Stomach (tissue), 4 donors: ENCODE data around the gene LUZP1.

ENCODE experiments used
- EP300 ChIP-seq: sonication (generic); formaldehyde crosslinking; IDR thresholded peaks from one replicate; pipeline ENCODE4 v1.6.1; 2017; ENCODE audit warnings: antibody characterized with exemption
- POLR2A ChIP-seq, 4 donors: fragments of 450-650 bp; IDR thresholded peaks; one replicate each; pipeline ENCODE4 v1.6.1; 2016; ENCODE audit warnings: antibody characterized with exemption in 4 of 4, control low read depth in 2 of 4, mild to moderate bottlenecking in 1 of 4, moderate library complexity in 1 of 4
- POLR2AphosphoS5 ChIP-seq, 3 donors: sonication (generic); formaldehyde crosslinking; IDR thresholded peaks; one replicate each; pipeline ENCODE4 v1.6.1; 2016; ENCODE audit warnings: antibody characterized with exemption in 3 of 3
- TF ChIP-seq, protein P1 (sequence below), 7 experiments: fragments of 450-650 bp in 4 of 7; fragments of 200-600 bp in 3 of 7; sonication (generic) in 3 of 7; IDR thresholded peaks; one replicate each; pipeline ENCODE4 v1.5.1; 2016 to 2019; ENCODE audit warnings: antibody characterized with exemption in 7 of 7, control low read depth in 2 of 7, mild to moderate bottlenecking in 1 of 7

DNA sequence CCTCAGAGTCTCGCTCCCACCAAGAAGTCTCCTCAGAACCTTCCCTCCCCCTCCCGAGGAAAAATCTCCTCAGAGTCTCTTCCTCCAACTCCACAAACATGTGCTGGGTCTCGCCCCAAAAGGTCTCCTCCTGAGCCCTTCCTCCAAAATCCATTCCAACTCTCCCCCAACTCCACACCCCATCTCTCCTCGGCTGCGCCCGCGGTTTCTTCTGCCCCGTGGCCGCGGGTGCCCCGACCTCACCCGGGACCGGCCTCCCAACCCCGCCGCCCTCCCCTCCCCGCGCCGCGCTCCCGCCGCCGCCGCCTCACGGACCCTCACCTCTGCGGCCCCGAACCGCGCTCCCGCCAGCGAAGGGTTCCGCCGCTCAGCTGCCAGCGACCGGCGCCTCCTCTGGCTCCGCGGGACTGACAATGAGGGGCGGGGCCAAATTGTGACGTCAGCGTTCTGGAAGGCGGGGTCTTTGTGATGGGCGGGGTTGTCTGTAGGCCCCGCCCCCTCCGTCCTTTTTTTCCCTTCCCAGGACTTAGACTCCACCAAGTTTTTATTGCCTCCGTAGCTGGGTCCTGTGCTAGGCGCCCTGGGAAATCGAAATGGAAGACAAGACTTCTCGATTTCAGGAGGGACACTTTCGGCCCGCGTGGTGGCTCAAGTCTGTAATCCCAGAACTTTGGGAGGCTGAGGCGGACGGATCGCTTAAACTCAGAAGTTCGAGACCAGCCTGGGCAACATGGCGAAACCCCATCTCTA, at the start of gene LUZP1:
- TF ChIP-seq, protein P1, sequence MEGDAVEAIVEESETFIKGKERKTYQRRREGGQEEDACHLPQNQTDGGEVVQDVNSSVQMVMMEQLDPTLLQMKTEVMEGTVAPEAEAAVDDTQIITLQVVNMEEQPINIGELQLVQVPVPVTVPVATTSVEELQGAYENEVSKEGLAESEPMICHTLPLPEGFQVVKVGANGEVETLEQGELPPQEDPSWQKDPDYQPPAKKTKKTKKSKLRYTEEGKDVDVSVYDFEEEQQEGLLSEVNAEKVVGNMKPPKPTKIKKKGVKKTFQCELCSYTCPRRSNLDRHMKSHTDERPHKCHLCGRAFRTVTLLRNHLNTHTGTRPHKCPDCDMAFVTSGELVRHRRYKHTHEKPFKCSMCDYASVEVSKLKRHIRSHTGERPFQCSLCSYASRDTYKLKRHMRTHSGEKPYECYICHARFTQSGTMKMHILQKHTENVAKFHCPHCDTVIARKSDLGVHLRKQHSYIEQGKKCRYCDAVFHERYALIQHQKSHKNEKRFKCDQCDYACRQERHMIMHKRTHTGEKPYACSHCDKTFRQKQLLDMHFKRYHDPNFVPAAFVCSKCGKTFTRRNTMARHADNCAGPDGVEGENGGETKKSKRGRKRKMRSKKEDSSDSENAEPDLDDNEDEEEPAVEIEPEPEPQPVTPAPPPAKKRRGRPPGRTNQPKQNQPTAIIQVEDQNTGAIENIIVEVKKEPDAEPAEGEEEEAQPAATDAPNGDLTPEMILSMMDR (IDR thresholded peaks at IDR 0.05) = no peak
- TF ChIP-seq POLR2A (IDR thresholded peaks at IDR 0.05) = peak in 2 of 4 donors; percentile 36 to 68
- TF ChIP-seq POLR2AphosphoS5 (IDR thresholded peaks at IDR 0.05) = peak; percentile 97 to 99 (median 98)
- TF ChIP-seq EP300 = no peak
